OCI-LY7 (cell line): ENCODE results near the gene UFD1. TPM values are rescaled to one million over a fixed set of nuclear protein-coding genes. Genes with fewer than 3 reads are reported as not detected.
"Not testable (repeated sequence)": the region's sequence is repeated elsewhere in the genome, so short reads cannot be mapped to it uniquely, and the experiment has no call there.

Experiments
- BruUV-seq: library from RNA; stranded (reverse); fragments of 400-500 nt; replicated peaks from 2 replicates; lab custom pipeline; 2021; lab: Mats Ljungman, UMichigan
- CTCF ChIA-PET: fragments of 300-600 bp; sonication (Branson Sonifier 250); formaldehyde crosslinking; loops from one replicate; lab custom pipeline; 2022; ENCODE audit warnings: antibody characterized with exemption; ENCODE audit not compliant: unreplicated experiment; lab: Charles Lee
- POLR2A ChIA-PET: fragments of 300-600 bp; sonication (Branson Sonifier 250); formaldehyde crosslinking; loops from one replicate; lab custom pipeline; 2022; ENCODE audit warnings: antibody characterized with exemption; lab: Charles Lee
- DNase-seq: peaks from one replicate; pipeline ENCODE4 v3.0.0-alpha.2; 2015; ENCODE audit warnings: low spot score
- H2AFZ ChIP-seq: fragments of 200-600 bp; sonication (generic), shearing (Covaris generic); 2 replicates; pipeline ENCODE4 v1.6.1; 2014; ENCODE audit warnings: mild to moderate bottlenecking, antibody characterized with exemption, low read length, moderate library complexity
- H3K27ac ChIP-seq: fragments of 200-600 bp; sonication (generic); 2 replicates; pipeline ENCODE4 v1.5.1; 2014; ENCODE audit warnings: mixed run types, low read depth, mild to moderate bottlenecking, moderate library complexity, low read length, inconsistent platforms; ENCODE audit not compliant: poor library complexity, severe bottlenecking
- H3K36me3 ChIP-seq: fragments of 200-600 bp; sonication (generic); 2 replicates; pipeline ENCODE4 v1.6.1; 2014; ENCODE audit warnings: mild to moderate bottlenecking, antibody characterized with exemption, low read length, moderate library complexity, mixed read lengths; ENCODE audit not compliant: insufficient read depth
- H3K4me1 ChIP-seq: fragments of 200-600 bp; sonication (generic); 2 replicates; pipeline ENCODE4 v1.5.1; 2014; ENCODE audit warnings: mild to moderate bottlenecking, low read length; ENCODE audit not compliant: insufficient read depth, poor library complexity, severe bottlenecking
- H3K4me2 ChIP-seq: fragments of 200-600 bp; sonication (generic); 2 replicates; pipeline ENCODE4 v1.6.1; 2014; ENCODE audit warnings: mild to moderate bottlenecking, low read length
- H3K4me3 ChIP-seq: fragments of 200-600 bp; sonication (generic); 2 replicates; pipeline ENCODE4 v1.5.1; 2014; ENCODE audit warnings: mild to moderate bottlenecking, low read depth, low read length; ENCODE audit not compliant: poor library complexity, severe bottlenecking
- H3K79me2 ChIP-seq: fragments of 200-600 bp; sonication (generic); 2 replicates; pipeline ENCODE4 v1.6.1; 2016; ENCODE audit warnings: low read depth, mild to moderate bottlenecking, low read length, moderate library complexity, mixed read lengths; ENCODE audit not compliant: insufficient read depth
- H3K9me2 ChIP-seq: fragments of 200-600 bp; sonication (generic); 2 replicates; pipeline ENCODE4 v1.6.1; 2016; ENCODE audit warnings: mild to moderate bottlenecking, low read length, mixed read lengths; ENCODE audit not compliant: insufficient read depth
- H3K9me3 ChIP-seq: fragments of 200-600 bp; sonication (generic); 2 replicates; pipeline ENCODE4 v1.6.1; 2014; ENCODE audit warnings: mild to moderate bottlenecking, mixed run types, low read length, mixed read lengths
- H4K20me1 ChIP-seq: fragments of 200-600 bp; sonication (generic); 2 replicates; pipeline ENCODE4 v1.6.1; 2014; ENCODE audit warnings: mild to moderate bottlenecking, antibody characterized with exemption, low read length, moderate library complexity, mixed read lengths; ENCODE audit not compliant: insufficient read depth
- EZH2phosphoT487 ChIP-seq: fragments of 200-600 bp; sonication (generic); IDR thresholded peaks from 2 replicates; pipeline ENCODE4 v1.6.1; 2018; ENCODE audit warnings: low read depth, borderline replicate concordance, mild to moderate bottlenecking, mixed run types, antibody characterized with exemption, low read length, moderate library complexity, mixed read lengths
- intact Hi-C: fragments of 100-400 bp; cut with micrococcal nuclease; formaldehyde crosslinking; loops from one replicate; pipeline ENCODE4 v1.10.0; 2022; ENCODE audit not compliant: unreplicated experiment
- total RNA-seq, 2 experiments: library from RNA; depleted of rRNA in 1 of 2; stranded (reverse); fragments of >200 nt in 1 of 2; shearing (Covaris generic) in 1 of 2; gene quantifications; 2 replicates each; pipeline ENCODE4 v1.2.3, GENCODE V29; 2014 to 2022
- TF ChIP-seq, protein P1 (sequence below): fragments of 200-600 bp; sonication (generic); conservative IDR thresholded peaks from 2 replicates; pipeline ENCODE4 v1.5.1; 2014; ENCODE audit warnings: mild to moderate bottlenecking, antibody characterized with exemption, low read length, moderate library complexity, mixed read lengths

The UFD1 gene
- total RNA-seq, 2 experiments from 2014 or later, result 60.1 to 70.8 TPM

DNA sequence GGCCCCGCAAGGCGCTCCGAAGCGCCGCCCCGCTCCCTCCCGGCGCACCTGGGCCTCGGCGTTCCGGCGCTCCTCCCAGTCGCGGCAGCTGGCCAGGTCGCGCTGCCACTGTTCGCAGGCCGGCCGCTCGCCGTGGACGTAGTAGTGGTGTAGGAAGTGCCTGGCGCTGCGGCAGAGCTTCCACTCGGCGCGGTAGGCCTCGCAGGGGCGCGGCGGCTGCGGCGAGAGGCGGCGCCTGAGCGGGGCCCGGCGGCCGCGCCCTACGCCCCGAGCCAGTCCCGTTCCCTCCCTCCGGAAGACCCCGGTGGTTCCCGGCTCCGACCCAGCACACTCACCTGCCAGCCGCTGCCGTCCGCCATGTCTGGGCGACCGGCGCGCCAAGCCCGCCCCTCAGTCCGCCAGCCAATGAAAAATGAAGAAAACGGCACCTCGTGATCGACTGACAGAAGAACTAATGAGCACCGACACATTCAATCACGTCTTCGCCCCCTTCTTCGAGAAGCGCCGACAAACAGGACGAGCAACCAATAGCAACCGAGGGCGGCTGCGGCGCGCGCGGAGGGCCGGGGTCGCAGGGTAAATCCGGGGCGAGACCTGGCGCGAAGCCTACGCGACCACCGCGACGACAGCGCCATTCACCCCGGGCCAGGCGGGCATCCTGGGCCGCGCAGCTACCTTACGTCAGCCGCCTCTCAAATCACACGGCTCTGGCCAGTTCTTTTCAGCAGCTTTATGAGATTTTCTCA, 31.5 kb downstream of the UFD1 start, which contains the start of gene C22orf39:
C22orf39 (minus strand) TSS at position 382 of the 746 bp plus-strand sequence; CDS start at position 359, 23 bp downstream.
- Histone ChIP-seq H3K4me1 (peaks cover 27% of the 10 kb centered on the region), H3K27ac (peak within 1 kb of the TSS; percentile 71), H3K79me2 (peaks cover 54% of the 10 kb centered on the region), H3K4me3 (peak within 1 kb of the TSS; percentile 91), H2AFZ (peak within 1 kb of the TSS; percentile 75), H4K20me1 (peaks cover 17% of the 10 kb centered on the region; the same call in 1 of the 2 replicates), H3K9me2 (no peaks in the 10 kb centered on the region), H3K9me3 (no peaks in the 10 kb centered on the region), H3K4me2 (peak within 1 kb of the TSS; percentile 71), H3K36me3 (peaks cover 78% of the 10 kb centered on the region)
- no TSS peak for BruUV-seq
- peak; percentile 95 for DNase-seq
- POLR2A ChIA-PET, result interaction anchor here (0.5 to 1.0 kb wide), 2 partner anchors 14 to 1769 kb away, joined by 3 to 4 read pairs; no protein-coding TSS in a partner anchor
- CTCF ChIA-PET, result no interaction called here
- TF ChIP-seq, protein P1, sequence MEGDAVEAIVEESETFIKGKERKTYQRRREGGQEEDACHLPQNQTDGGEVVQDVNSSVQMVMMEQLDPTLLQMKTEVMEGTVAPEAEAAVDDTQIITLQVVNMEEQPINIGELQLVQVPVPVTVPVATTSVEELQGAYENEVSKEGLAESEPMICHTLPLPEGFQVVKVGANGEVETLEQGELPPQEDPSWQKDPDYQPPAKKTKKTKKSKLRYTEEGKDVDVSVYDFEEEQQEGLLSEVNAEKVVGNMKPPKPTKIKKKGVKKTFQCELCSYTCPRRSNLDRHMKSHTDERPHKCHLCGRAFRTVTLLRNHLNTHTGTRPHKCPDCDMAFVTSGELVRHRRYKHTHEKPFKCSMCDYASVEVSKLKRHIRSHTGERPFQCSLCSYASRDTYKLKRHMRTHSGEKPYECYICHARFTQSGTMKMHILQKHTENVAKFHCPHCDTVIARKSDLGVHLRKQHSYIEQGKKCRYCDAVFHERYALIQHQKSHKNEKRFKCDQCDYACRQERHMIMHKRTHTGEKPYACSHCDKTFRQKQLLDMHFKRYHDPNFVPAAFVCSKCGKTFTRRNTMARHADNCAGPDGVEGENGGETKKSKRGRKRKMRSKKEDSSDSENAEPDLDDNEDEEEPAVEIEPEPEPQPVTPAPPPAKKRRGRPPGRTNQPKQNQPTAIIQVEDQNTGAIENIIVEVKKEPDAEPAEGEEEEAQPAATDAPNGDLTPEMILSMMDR, result no peak
- no peak for TF ChIP-seq EZH2phosphoT487
- intact Hi-C loops, result loop anchor here (2.0 to 5.0 kb wide), 5 partner anchors 21 to 1370 kb away; partner anchors contain the start of genes PEX26 and SLC25A1

DNA sequence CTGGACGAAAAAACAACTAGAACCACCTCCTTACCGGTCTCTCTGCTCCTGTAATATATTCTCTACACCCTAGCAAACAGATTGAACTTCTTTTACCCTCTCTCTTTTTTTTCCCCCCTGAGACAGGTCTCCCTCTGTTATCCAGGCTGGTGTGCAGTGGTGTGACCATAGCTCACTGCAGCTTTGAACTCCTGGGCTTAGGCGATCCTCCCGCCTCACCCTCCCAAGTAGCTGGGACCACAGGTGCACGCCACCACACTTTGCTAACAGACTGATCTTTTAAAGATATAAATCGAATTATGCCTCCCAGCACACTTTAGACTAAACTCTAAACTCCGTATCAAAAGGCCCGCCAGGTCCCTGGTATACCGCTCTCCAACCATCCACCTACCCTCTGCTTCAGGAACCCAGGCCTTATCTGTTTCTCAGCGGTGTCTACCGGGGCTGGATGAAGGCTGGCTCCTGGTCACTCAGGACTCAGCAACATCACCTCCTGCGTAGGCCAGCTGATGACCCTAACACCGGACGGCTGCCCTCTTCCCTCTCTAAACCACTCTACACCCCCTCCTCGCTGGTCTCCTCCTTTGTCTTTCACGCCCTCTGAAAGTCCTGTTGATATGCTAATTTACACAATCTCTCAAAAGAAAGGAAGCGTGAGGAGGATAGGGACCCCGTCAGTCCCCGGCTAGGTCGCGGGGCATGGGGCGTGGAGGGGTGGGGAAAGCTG, 32.2 kb downstream of the UFD1 start:
- CTCF ChIA-PET, result no interaction called here
- Histone ChIP-seq H3K9me3 (no peaks in the 10 kb centered on the region), H4K20me1 (peaks cover 20% of the 10 kb centered on the region), H3K4me2 (peak overlapping the region; percentile 71), H3K36me3 (peaks cover 77% of the 10 kb centered on the region), H3K27ac (peak overlapping the region; percentile 71), H3K4me3 (peak overlapping the region; percentile 91), H3K79me2 (peaks cover 60% of the 10 kb centered on the region), H2AFZ (peak overlapping the region; percentile 75; the same call in 1 of the 2 replicates), H3K9me2 (no peaks in the 10 kb centered on the region), H3K4me1 (peaks cover 27% of the 10 kb centered on the region)
- intact Hi-C loops, result loop anchor here (5.0 kb wide), 4 partner anchors 36 to 1369 kb away; partner anchors contain the start of genes PEX26 and SLC25A1
- POLR2A ChIA-PET, result interaction anchor here (1.0 kb wide), 1 partner anchor 13 kb away, joined by 3 read pairs; no protein-coding TSS in a partner anchor
- no peak for TF ChIP-seq EZH2phosphoT487
- TF ChIP-seq, protein P1, result no peak
- no TSS peak for BruUV-seq
- DNase-seq, result no peak

DNA sequence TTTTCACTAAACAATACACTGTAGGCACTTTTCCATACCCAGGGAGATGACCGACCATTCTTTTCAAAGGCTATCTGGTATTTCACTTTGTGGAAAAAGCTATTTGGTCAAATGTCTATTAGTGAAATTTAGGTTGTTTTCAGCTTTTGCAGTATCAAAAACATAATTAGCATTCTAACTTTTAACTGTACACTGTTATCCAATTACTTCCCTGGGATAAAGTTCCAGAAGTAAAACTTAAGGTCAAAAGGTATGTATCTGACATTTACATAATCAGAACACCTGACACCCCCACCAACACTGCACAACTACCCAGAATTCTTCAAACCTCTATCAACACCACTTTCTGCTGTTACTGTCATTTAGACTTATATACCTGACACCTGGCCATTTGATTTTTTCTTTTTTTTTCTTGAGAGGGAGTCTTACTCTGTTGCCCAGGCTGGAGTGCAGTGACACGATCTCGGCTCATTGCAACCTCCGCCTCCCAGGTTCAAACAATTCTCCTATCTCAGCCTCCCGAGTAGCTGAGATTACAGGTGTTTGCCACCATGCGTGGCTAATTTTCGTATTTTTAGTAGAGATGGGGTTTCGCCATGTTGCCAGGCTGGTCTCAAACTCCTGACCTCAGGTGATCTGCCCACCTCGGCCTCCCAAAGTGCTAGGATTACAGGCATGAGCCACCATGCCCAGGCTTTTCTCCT, 33.6 kb downstream of the UFD1 start:
- H3K9me3 ChIP-seq, H3K9me2 ChIP-seq, H2AFZ ChIP-seq, DNase-seq, H3K4me3 ChIP-seq, BruUV-seq, H3K27ac ChIP-seq, CTCF ChIA-PET: not testable (repeated sequence)
- peaks cover 20% of the 10 kb centered on the region for H4K20me1 ChIP-seq
- intact Hi-C loops, result loop anchor here (5.0 kb wide), 4 partner anchors 37 to 1368 kb away; partner anchors contain the start of genes PEX26 and SLC25A1
- H3K4me2 ChIP-seq, result peak overlapping the region; percentile 71; the same call in 1 of the 2 replicates
- POLR2A ChIA-PET, result interaction anchor here (1.5 kb wide), 1 partner anchor 11 kb away, joined by 4 read pairs; no protein-coding TSS in a partner anchor
- H3K4me1 ChIP-seq, result peaks cover 27% of the 10 kb centered on the region
- peaks cover 69% of the 10 kb centered on the region for H3K79me2 ChIP-seq
- H3K36me3 ChIP-seq, result peaks cover 76% of the 10 kb centered on the region
